WTC11 (cell line): ENCODE measurements around the gene RAB3A. TPM values are rescaled to one million over a fixed set of nuclear protein-coding genes. Genes with fewer than 3 reads are reported as not detected.

Experiments used
- ATAC-seq: fragments of 200-7000 bp; cut with Tn5 transposase; 2 replicates; pipeline ENCODE4 v1.10.0; 2021; ENCODE audit warnings: mild to moderate bottlenecking, moderate library complexity
- CTCF ChIA-PET: fragments of 300-600 bp; sonication (Branson Sonifier 250); formaldehyde crosslinking; loops from one replicate; lab custom pipeline; 2021; ENCODE audit warnings: antibody characterized with exemption; lab: Charles Lee
- POLR2A ChIA-PET: fragments of 350-600 bp; sonication (Branson Sonifier 250); formaldehyde crosslinking; loops from one replicate; lab custom pipeline; 2021; ENCODE audit warnings: antibody characterized with exemption; lab: Charles Lee
- DNase-seq: peaks from one replicate; pipeline ENCODE4 v3.0.0; 2021; ENCODE audit warnings: low spot score
- H3K27ac Mint-ChIP-seq: 2 replicates; pipeline ENCODE4 v1.8.0; 2021; ENCODE audit warnings: mixed read lengths
- H3K27me3 Mint-ChIP-seq: 2 replicates; pipeline ENCODE4 v1.8.0; 2021; ENCODE audit warnings: low read depth, mild to moderate bottlenecking, moderate library complexity, mixed read lengths
- H3K36me3 Mint-ChIP-seq: 2 replicates; pipeline ENCODE4 v1.8.0; 2021; ENCODE audit warnings: mixed read lengths
- H3K4me1 Mint-ChIP-seq: 2 replicates; pipeline ENCODE4 v1.8.0; 2022; ENCODE audit warnings: mixed read lengths
- H3K4me3 Mint-ChIP-seq: 2 replicates; pipeline ENCODE4 v1.8.0; 2021; ENCODE audit warnings: mild to moderate bottlenecking, moderate library complexity, mixed read lengths
- H3K9me3 Mint-ChIP-seq: 2 replicates; pipeline ENCODE4 v1.8.0; 2021; ENCODE audit warnings: mixed read lengths
- AFF4 ChIP-seq: sonication (generic); formaldehyde crosslinking; IDR thresholded peaks from 2 replicates; pipeline ENCODE4 v1.8.1; 2023; ENCODE audit warnings: mild to moderate bottlenecking, missing genetic modification reagents, borderline replicate concordance
- ATF1 ChIP-seq: sonication (generic); formaldehyde crosslinking; IDR thresholded peaks from 2 replicates; pipeline ENCODE4 v1.8.1; 2023; ENCODE audit warnings: mild to moderate bottlenecking, moderate library complexity, missing genetic modification reagents
- CREM ChIP-seq: sonication (generic); formaldehyde crosslinking; IDR thresholded peaks from 2 replicates; pipeline ENCODE4 v1.8.1; 2022; ENCODE audit warnings: mild to moderate bottlenecking, missing genetic modification reagents, moderate library complexity
- CTCF ChIP-seq: fragments of 200-600 bp; IDR thresholded peaks from 2 replicates; pipeline ENCODE4 v1.8.0; 2022; ENCODE audit warnings: antibody characterized with exemption
- E2F5 ChIP-seq: sonication (generic); formaldehyde crosslinking; IDR thresholded peaks from 2 replicates; pipeline ENCODE4 v1.8.1; 2022; ENCODE audit warnings: mild to moderate bottlenecking, moderate library complexity, missing genetic modification reagents
- ELF4 ChIP-seq: sonication (generic); formaldehyde crosslinking; IDR thresholded peaks from 2 replicates; pipeline ENCODE4 v1.8.1; 2022; ENCODE audit warnings: low read depth, mild to moderate bottlenecking, moderate library complexity, missing genetic modification reagents
- FOXK1 ChIP-seq: sonication (generic); formaldehyde crosslinking; IDR thresholded peaks from 2 replicates; pipeline ENCODE4 v1.8.0; 2022; ENCODE audit warnings: mild to moderate bottlenecking, moderate library complexity, missing genetic modification reagents
- FOXP1 ChIP-seq: sonication (generic); formaldehyde crosslinking; IDR thresholded peaks from 2 replicates; pipeline ENCODE4 v1.8.0; 2022; ENCODE audit warnings: missing genetic modification reagents, mild to moderate bottlenecking, moderate library complexity, borderline replicate concordance
- GABPB1 ChIP-seq: sonication (generic); formaldehyde crosslinking; IDR thresholded peaks from 2 replicates; pipeline ENCODE4 v1.8.1; 2023; ENCODE audit warnings: mild to moderate bottlenecking, missing genetic modification reagents
- HMGA2 ChIP-seq: fragments of 250-450 bp; sonication (Bioruptor Pico); IDR thresholded peaks from 2 replicates; pipeline ENCODE4 v1.4.0; 2021; ENCODE audit warnings: mild to moderate bottlenecking, moderate library complexity
- IRF2 ChIP-seq: sonication (generic); formaldehyde crosslinking; IDR thresholded peaks from 2 replicates; pipeline ENCODE4 v1.8.0; 2022; ENCODE audit warnings: low read depth, missing genetic modification reagents, borderline replicate concordance
- NR2C2 ChIP-seq: sonication (generic); formaldehyde crosslinking; IDR thresholded peaks from 2 replicates; pipeline ENCODE4 v1.8.0; 2022; ENCODE audit warnings: mild to moderate bottlenecking, missing genetic modification reagents
- OVOL2 ChIP-seq: fragments of 250-450 bp; sonication (Bioruptor Pico); IDR thresholded peaks from 2 replicates; pipeline ENCODE4 v1.9.0; 2021; ENCODE audit warnings: mild to moderate bottlenecking, borderline replicate concordance
- SP1 ChIP-seq: sonication (generic); formaldehyde crosslinking; conservative IDR thresholded peaks from 2 replicates; pipeline ENCODE4 v1.8.1; 2022; ENCODE audit warnings: missing genetic modification reagents
- TP53 ChIP-seq: sonication (generic); formaldehyde crosslinking; IDR thresholded peaks from 2 replicates; pipeline ENCODE4 v1.8.1; 2023; ENCODE audit warnings: mild to moderate bottlenecking, missing genetic modification reagents
- USF2 ChIP-seq: sonication (generic); formaldehyde crosslinking; IDR thresholded peaks from 2 replicates; pipeline ENCODE4 v1.8.1; 2023; ENCODE audit warnings: mild to moderate bottlenecking, missing genetic modification reagents, moderate library complexity
- ZBTB43 ChIP-seq: sonication (generic); formaldehyde crosslinking; IDR thresholded peaks from 2 replicates; pipeline ENCODE4 v1.8.1; 2023; ENCODE audit warnings: mild to moderate bottlenecking, missing genetic modification reagents
- ZNF121 ChIP-seq: sonication (generic); formaldehyde crosslinking; IDR thresholded peaks from 2 replicates; pipeline ENCODE4 v1.8.0; 2023; ENCODE audit warnings: missing genetic modification reagents
- ZNF425 ChIP-seq: fragments of 250-450 bp; sonication (Bioruptor Pico); conservative IDR thresholded peaks from 2 replicates; pipeline ENCODE4 v1.9.0; 2021; ENCODE audit warnings: mild to moderate bottlenecking
- ZNF512 ChIP-seq: sonication (generic); formaldehyde crosslinking; IDR thresholded peaks from 2 replicates; pipeline ENCODE4 v1.8.1; 2022; ENCODE audit warnings: missing genetic modification reagents, borderline replicate concordance
- ZNF671 ChIP-seq: fragments of 250-450 bp; sonication (Bioruptor Pico); IDR thresholded peaks from 2 replicates; pipeline ENCODE4 v1.8.0; 2021; ENCODE audit warnings: mild to moderate bottlenecking
- total RNA-seq: library from RNA; stranded (reverse); gene quantifications from 3 replicates; pipeline ENCODE4 v1.2.3, GENCODE V29; 2021

Gene RAB3A
- total RNA-seq, 1 experiment from 2014 or later = 12.2 TPM

- CTCF ChIA-PET = interaction anchor here (0.6 to 1.9 kb wide), 32 partner anchors 9 to 298 kb away, joined by 3 to 43 read pairs (median 4); partner anchors contain the start of genes MPV17L2, PDE4C, PIK3R2 and SSBP4
- H3K4me1 Mint-ChIP-seq = no peaks in the 10 kb centered on the region; the same call in 1 of the 2 replicates
- no peak for TF ChIP-seq FOXP1
- TF ChIP-seq ZBTB43 = no peak
- no peak for TF ChIP-seq ZNF425 (CRISPR knock-in tag)
- TF ChIP-seq E2F5 = no peak
- TF ChIP-seq CTCF = peak; percentile 81
- TF ChIP-seq OVOL2 = no peak
- H3K36me3 Mint-ChIP-seq = peaks cover 34% of the 10 kb centered on the region
- ATAC-seq (peak; percentile 93), DNase-seq (peak; percentile 71)
- POLR2A ChIA-PET = interaction anchor here (1.2 kb wide), 1 partner anchor 113 kb away, joined by 3 read pairs; the partner anchor contains the start of gene JUND
- H3K27ac Mint-ChIP-seq = no peak overlapping the region
- H3K9me3 Mint-ChIP-seq = no peaks in the 10 kb centered on the region
- no peak overlapping the region for H3K4me3 Mint-ChIP-seq
- H3K27me3 Mint-ChIP-seq = no peaks in the 10 kb centered on the region
Observed at GRCh38 chr19:18167975-18168645, 35.7 kb downstream of the RAB3A start.

- ChIA-PET CTCF (interaction anchor here (0.5 to 2.2 kb wide), 3 partner anchors 29 to 54 kb away, joined by 3 to 10 read pairs (median 3); no protein-coding TSS in a partner anchor), POLR2A (no interaction called here)
- Mint-ChIP-seq H3K27me3 (no peaks in the 10 kb centered on the region), H3K4me3 (no peak overlapping the region), H3K27ac (no peak overlapping the region), H3K4me1 (no peaks in the 10 kb centered on the region; the same call in 1 of the 2 replicates), H3K36me3 (peaks cover 40% of the 10 kb centered on the region), H3K9me3 (no peaks in the 10 kb centered on the region)
- ATAC-seq (no peak), DNase-seq (no peak)
- TF ChIP-seq NR2C2 (no peak), CREM (CRISPR knock-in tag) (no peak), ATF1 (no peak), ZNF121 (no peak), FOXK1 (CRISPR knock-in tag) (no peak), SP1 (no peak), HMGA2 (CRISPR knock-in tag) (no peak), TP53 (CRISPR knock-in tag) (no peak), USF2 (CRISPR knock-in tag) (no peak), ZNF512 (CRISPR knock-in tag) (no peak), IRF2 (CRISPR knock-in tag) (no peak), GABPB1 (CRISPR knock-in tag) (no peak), ELF4 (CRISPR knock-in tag) (no peak), ZNF671 (no peak), AFF4 (no peak)
Observed at GRCh38 chr19:18167011-18167410, 36.8 kb downstream of the RAB3A start.
